Epidermal melanocyte (primary cell): ENCODE results near the gene SLC25A13.
"Not testable (repeated sequence)": the region's sequence is repeated elsewhere in the genome, so short reads cannot be mapped to it uniquely, and the experiment has no call there.

Experiments used
- DNase-seq: peaks from one replicate; pipeline ENCODE4 v3.0.0; 2011; ENCODE audit warnings: low spot score; ENCODE audit not compliant: insufficient read length

The SLC25A13 gene

DNA sequence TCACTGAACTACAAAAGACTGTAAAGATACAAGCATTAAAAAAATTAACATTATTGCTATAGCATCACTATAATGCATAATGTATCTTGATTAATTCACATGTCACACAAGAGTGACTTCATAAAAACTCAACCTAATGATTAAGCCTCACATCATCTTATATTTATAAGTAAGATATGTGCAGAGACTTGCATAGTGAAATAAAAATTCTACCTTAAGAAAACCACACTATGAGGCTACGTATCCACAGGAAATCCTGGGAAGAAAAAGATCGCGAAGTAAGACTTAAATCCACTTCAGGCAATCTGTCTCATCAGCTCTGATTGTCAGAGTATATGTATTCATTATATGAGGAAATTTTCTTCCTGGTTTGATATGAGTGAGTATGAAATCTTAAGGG lies 160.0 kb downstream of the SLC25A13 start:
- DNase-seq, result no peak

DNA sequence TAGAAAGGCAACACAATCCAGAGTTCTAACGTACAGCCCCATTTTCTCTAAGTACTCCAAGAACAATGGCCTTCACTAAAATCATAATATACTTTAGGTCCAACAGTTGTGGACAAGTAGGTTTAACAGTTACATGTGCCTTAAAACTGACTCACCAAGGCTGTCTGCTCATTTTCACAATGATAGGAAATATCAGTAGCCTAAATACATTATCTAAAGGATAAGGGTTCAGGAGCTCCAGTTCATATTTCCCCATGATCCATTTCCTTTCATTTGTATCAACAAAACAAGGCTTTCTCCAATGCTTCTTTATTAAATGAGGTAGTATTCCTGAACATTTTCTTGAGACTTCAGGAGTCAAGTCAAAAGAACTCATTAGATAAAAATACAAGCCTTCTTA lies 164.0 kb downstream of the SLC25A13 start:
- DNase-seq, result no peak

DNA sequence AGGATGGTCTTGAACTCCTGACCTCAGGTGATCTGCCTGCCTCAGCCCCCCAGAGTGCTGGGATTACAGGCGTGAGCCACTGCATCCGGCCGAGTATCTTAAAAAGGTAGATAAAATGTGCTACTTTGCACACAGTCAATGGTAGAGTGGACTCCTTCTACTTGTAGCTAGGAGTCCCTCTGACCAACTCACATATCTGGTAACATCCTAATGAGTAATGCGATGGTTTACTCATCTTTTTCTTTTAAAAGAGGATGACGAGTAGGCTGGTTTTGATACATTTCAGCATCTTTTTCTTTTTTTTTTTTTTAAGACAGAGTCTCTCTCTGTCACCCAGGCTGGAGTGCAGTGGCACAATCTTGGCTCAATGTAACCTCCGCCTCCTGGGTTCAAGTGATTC lies 167.4 kb downstream of the SLC25A13 start:
- not testable (repeated sequence) for DNase-seq

GRCh38 chr7:96152706-96153105 lies 169.2 kb downstream of the SLC25A13 start:
- no peak for DNase-seq

DNA sequence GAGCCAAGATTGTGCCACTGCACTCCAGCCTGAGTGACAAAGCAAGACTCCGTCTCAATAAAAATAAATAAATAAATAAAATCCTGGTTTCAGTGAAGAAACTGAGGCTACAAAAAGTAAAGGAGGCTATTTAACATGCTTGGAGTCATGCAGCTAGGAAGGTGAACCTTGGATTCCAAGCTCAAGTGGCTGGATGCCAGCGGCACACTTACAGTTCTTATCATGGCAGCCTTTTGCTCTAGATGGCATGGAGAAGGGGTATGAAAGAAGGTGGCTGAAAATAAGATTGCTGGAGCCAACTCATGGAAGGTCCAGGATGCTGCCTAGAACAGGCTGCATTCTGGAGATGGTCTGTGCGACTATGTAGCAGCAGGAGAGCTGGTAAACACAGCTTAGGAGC lies 170.0 kb downstream of the SLC25A13 start:
- DNase-seq, result no peak

DNA sequence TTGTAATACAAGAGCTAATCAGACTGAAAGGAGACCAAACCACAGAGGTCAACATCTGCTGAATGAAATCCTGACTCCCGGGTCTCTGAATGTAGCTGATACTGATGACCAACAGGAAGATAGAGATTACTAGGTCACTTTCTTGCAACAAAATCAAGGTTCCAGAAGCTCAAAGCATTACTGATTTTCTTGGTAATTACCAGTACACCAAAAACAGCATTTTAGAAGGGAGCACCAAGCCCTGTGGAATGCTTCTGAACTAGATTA lies 177.7 kb downstream of the SLC25A13 start:
- DNase-seq, result no peak

DNA sequence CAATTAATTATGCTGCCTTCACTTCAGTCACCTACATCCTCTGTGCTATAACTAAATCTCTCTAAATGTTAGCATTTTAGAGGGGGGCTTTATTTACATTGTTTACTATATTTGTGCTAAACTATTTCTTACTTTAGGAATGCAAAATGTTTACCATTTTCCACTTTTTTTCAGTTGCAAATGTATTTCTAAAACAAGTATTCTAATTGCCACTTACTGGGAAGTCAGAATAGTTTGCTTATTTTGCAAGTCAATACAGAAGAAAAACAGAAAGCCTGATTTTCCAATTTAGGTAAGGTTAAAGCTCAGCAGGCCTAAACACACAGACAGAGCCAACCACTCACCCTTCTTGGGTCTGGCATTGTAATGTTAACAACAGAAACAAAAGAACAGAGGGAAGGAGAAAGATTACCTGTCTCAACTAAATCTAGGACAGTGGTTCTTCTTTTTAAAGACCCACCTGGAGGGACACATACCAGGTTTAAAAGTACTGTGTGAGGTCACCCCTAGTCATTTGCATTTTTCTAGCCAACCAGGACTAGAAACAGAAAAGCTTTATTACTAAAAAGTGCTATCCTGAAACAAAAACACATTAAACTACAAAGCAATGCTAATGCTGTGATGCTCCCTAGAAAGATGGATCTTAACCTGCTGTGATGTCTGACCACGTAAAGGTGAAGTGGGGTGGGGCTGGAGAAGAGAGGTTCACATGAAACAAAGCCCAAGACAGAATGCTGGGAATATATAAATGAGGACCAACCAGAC lies 178.2 kb downstream of the SLC25A13 start:
- DNase-seq, result no peak

GRCh38 chr7:96136600-96137239 lies 185.2 kb downstream of the SLC25A13 start:
- no peak for DNase-seq

DNA sequence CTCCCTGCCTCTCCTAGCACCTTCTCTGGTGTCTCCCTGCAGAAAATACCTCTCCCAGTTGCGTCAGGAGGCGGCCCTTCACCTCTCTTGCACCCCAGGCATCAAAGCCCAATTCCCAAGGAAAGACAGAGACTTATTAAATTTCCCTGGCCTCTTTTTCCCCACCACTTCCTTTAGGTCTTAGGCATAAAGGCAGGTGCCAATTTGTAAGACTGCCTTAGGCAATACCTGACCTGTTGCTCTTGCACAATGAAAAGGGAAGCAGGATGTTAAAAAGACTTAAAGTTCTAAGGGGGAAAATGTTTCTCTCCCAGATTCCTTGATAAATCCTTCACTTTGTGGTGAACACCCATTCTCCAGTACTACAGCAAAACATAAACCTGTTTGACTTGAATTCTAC lies 186.7 kb downstream of the SLC25A13 start:
- DNase-seq, result no peak

DNA sequence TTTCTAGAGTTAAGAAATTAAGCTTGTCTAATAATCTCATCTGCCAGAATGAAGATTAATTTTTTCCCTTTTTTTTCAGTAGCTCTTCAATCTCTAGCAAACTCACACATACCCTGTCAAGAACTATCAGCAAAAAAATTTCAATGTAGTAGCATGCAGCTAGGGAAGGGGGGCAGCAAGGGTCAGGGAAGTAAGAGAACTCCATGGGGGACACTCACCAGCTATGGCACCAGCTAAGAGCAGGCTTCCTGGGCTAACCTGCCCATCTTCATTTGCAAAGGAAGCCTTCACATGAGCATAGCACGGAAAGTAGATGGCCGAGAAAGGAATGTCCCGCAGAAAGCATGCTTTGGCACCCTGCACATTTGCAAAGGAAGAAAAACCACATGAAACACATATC lies 190.4 kb downstream of the SLC25A13 start:
- no peak for DNase-seq

DNA sequence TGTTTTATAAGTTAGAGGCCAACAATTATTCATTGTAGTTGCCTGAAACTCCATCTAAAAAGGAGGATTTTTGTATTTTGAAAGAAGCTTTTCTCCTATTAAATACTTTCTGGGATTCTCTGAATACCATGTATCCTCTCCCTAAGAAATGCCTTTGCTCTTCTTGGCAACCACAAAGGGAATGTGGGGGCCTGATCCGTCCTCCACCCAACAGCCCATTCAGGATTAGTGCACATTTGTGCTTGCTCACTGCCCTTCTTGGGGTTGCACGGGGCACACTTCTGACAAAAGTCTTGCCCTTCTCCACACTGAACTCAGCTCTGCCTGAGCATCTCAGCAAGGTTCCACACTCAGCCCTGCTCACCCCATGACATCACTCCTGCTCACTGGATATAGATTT lies 194.2 kb downstream of the SLC25A13 start:
- DNase-seq, result no peak

DNA sequence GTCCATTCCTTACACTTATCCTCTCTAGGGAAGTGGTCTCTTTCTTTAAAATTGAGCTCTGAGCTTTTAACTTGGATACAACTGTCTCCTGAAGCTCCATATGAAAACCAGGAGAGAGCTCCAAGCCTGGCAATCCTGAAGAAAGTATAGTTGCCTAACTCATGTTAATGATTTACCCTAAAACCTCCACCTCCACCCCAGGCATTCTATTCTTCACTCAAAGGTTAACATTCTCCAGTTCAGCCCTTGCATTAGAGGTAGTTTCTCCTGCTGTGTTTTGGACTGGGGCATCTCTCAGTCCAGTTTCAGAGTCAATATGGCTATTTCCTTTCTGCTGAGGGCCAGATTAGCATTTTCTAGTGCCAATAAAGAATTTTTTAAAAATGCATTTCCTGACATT lies 195.5 kb downstream of the SLC25A13 start:
- no peak for DNase-seq

- DNase-seq, result no peak
Measured at GRCh38 chr7:96122746-96123145, 199.2 kb downstream of the SLC25A13 start.

- no peak for DNase-seq
Measured at GRCh38 chr7:96121752-96122151, 200.1 kb downstream of the SLC25A13 start.

DNA sequence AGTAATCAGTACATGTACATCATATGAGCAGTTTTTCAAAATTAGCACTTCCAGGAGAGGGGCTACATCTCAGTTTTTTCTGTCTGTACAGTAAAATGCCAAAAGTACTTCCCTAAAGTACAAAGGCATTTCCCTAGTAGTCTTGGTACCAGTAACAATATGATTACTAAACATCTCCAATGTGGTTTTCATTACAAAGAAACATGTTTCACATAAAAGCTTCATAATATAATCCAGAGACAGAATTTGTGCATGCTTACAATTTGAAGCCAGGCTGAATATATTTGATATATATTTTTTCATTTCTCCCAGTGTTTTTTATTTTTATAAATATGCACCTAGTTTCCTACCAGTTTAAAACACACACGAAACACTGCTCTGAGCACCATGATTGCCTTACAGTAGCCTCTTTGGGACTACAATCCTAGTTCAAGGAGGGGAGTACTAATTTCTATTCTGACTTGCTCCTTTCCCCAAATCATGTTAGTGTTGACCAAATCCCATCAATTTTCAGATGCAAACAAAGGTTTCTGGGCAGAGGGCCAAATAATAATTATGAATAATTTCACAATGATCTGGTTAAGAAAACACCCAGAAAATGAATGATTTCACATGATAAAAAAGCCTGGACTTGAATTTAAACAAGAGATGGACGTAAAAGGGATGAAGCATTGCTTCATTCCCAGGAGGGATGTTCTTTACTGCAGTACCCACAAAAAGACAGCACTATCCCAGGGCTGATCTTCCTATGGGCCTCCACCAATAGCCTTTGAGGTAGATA lies 201.3 kb downstream of the SLC25A13 start:
- no peak for DNase-seq

DNA sequence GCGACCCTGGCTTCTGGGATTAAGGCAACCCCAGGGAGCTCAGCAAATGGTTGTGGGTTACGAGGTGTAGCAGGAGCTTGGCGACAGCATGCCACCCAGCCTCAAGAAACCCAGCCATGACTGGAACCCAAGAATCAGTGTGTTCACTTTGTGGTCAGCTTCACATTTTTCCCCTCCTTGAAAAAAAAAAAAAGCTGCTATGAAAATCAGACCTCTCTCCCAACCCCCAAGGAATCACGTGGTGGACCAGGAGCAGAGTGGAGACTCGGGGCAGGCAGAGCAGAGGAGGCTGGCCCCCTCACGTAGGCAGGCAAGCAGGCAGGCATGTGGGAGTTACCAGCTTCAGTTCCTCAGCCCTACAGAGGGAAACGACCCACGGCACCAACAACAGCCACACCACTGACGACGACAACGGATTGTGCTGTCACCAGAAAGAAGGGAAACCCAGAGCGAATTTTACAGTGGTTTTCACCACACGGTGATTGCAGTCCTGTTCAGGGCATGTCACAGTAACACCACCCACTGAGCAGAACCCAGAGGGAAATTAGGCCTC lies 203.4 kb downstream of the SLC25A13 start:
- DNase-seq, result no peak

GRCh38 chr7:96116173-96116572 lies 205.7 kb downstream of the SLC25A13 start:
- DNase-seq, result no peak

DNA sequence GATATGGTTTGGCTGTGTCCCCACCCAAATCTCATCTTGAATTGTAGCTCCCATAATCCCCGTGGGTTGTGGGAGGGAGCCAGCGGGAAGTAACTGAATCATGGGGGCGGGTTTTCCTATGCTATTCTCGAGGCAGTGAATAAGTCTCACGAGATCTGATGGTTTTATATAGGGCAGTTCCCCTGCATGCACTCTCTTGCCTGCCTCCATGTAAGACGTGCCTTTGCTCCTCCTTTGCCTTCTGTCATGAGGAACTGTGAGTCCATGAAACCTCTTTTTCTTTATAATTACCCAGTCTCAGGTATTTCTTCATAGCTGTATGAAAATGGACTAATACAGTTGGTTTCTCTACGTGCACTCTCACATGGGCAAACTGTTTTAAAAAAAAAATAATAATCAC lies 207.7 kb downstream of the SLC25A13 start:
- DNase-seq, result no peak

DNA sequence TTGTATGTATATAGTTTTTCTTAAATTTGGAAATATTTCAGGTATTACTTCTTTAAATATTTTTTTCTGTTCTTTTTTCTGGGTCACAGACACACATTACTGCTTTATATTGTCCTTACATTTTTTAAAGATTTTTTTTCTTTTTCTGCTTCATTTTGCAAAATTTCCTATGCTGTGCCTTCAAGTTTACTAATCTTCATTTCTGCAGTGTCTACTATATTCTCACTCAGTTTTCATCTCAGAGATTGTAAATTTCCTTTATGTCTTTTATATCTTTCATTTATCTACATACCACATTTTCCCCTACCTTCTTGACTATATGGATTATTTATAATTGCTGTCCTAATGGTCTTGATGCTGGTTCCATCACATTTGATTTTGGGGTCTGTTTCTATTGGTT lies 210.5 kb downstream of the SLC25A13 start:
- no peak for DNase-seq

DNA sequence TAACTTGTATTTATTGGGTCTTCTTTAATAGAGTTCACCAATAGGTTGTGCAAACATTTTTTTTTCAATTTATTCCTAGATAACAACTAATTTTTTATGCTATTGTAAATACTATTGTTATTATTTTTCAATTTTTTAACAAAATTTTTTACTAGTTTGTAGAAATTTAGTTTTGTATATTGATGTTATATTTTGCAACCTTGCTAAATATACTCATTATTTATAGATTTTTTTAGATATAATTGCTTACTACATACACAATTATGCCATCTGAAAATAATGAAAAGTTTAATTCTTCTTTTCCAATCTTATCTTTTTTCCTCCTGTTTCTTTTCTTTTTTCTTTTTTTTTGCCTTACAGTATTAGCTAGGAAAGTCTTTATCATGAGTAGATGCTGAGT lies 216.9 kb downstream of the SLC25A13 start:
- DNase-seq, result no peak

DNA sequence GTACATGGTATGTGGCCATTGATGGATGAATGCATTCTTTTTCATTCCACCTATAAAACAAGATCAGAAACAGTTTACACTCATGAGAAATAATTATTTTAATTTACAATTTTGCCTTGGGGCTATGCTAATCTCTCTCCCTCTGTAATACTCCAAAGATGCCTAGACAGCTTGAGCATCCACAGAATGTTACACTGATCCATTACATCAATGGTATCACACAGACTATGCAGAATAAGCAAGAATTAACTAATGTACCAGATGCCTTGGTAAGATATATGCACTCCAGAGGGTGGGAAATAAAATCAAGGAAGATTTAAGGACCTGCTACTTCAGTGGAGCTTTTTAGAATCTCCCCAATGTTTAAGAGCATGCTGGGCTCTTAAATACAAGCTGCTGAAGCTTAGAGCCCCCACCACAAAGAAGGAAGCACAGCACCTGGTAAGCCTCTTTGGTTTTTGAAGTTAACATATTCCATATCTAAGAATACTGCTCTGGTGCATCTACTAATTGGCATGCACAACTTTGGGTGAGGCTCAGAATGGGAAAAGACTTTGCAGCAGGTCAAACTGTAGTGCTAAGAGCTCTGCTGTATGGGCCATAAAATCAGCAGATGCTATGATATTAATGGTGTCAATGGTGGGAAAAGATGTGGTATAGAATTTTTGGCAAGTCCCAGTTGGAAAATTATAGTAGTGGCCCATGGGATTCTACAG lies 219.6 kb downstream of the SLC25A13 start:
- no peak for DNase-seq

DNA sequence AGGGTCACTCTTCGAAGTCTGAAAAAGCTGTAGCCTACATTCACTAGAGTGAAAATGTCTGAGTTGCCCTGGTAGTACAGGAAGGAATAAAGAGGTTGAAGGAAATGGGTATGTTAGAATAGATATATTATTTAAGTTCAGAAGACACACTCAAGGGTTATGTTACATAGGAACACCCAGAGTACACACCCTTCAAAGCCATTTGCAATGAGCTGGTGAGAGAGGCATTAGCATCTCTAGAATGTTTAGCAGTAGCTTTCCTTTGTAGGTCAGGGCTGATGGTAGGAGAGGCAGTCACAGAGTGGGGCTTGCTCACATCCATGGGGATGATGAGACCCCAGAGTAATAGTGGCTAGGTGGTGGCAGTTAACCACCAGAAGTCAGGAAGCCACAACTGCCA lies 221.2 kb downstream of the SLC25A13 start:
- DNase-seq, result no peak
